Effector memory CD4-positive, alpha-beta T cell (primary cell): ENCODE measurements around the gene IL3.

Experiments used
- DNase-seq, 3 donors: peaks; one replicate each; pipeline ENCODE4 v3.0.0-alpha.2; 2020
- H3K27ac ChIP-seq: 2 replicates; pipeline ENCODE4 v1.7.0; 2013; ENCODE audit warnings: mild to moderate bottlenecking, low read length, moderate library complexity; ENCODE audit not compliant: insufficient read depth, poor library complexity, severe bottlenecking
- H3K27me3 ChIP-seq: replicated peaks from 2 replicates; pipeline ENCODE4 v1.7.0; 2013; ENCODE audit warnings: mild to moderate bottlenecking, low read length; ENCODE audit not compliant: insufficient read depth, control insufficient read depth, poor library complexity, severe bottlenecking
- H3K36me3 ChIP-seq: 2 replicates; pipeline ENCODE4 v1.7.0; 2013; ENCODE audit warnings: mild to moderate bottlenecking, low read length, moderate library complexity; ENCODE audit not compliant: control insufficient read depth, insufficient read depth
- H3K4me1 ChIP-seq: 2 replicates; pipeline ENCODE4 v1.7.0; 2013; ENCODE audit warnings: low read length, mild to moderate bottlenecking; ENCODE audit not compliant: control insufficient read depth, insufficient read depth, poor library complexity, severe bottlenecking
- H3K4me3 ChIP-seq: 2 replicates; pipeline ENCODE4 v1.7.0; 2013; ENCODE audit warnings: low read length, low read depth, mild to moderate bottlenecking; ENCODE audit not compliant: insufficient read depth, poor library complexity, severe bottlenecking
- H3K9me3 ChIP-seq: 2 replicates; pipeline ENCODE4 v1.7.0; 2013; ENCODE audit warnings: mild to moderate bottlenecking, low read length, moderate library complexity; ENCODE audit not compliant: control insufficient read depth

Gene IL3

GRCh38 chr5:132079081-132079480, 18.6 kb downstream of the IL3 start:
- no peaks in the 10 kb centered on the region for H3K36me3 ChIP-seq
- DNase-seq, result no peak
- peaks cover 28% of the 10 kb centered on the region for H3K4me1 ChIP-seq
- no peaks in the 10 kb centered on the region for H3K27me3 ChIP-seq
- H3K9me3 ChIP-seq, result no peaks in the 10 kb centered on the region
- H3K4me3 ChIP-seq, result no peak overlapping the region
- H3K27ac ChIP-seq, result no peak overlapping the region

- H3K27ac ChIP-seq, result no peak overlapping the region
- H3K27me3 ChIP-seq, result no peaks in the 10 kb centered on the region
- peaks cover 28% of the 10 kb centered on the region for H3K4me1 ChIP-seq
- no peaks in the 10 kb centered on the region for H3K36me3 ChIP-seq
- H3K4me3 ChIP-seq, result no peak overlapping the region
- no peak for DNase-seq
- H3K9me3 ChIP-seq, result no peaks in the 10 kb centered on the region
Measured at GRCh38 chr5:132079619-132080018, 19.2 kb downstream of the IL3 start.

- H3K36me3 ChIP-seq, result no peaks in the 10 kb centered on the region
- no peaks in the 10 kb centered on the region for H3K27me3 ChIP-seq
- no peak for DNase-seq
- H3K4me1 ChIP-seq, result peaks cover 25% of the 10 kb centered on the region
- no peaks in the 10 kb centered on the region for H3K9me3 ChIP-seq
- H3K4me3 ChIP-seq, result no peak overlapping the region
- H3K27ac ChIP-seq, result no peak overlapping the region
Measured at GRCh38 chr5:132080595-132080994, 20.1 kb downstream of the IL3 start.

- Histone ChIP-seq H3K9me3 (no peaks in the 10 kb centered on the region), H3K4me1 (peaks cover 21% of the 10 kb centered on the region), H3K27ac (no peak overlapping the region), H3K36me3 (no peaks in the 10 kb centered on the region), H3K27me3 (no peaks in the 10 kb centered on the region), H3K4me3 (no peak overlapping the region)
- no peak for DNase-seq
Measured at GRCh38 chr5:132081458-132081857, 21.0 kb downstream of the IL3 start.

GRCh38 chr5:132082329-132083023, 22.0 kb downstream of the IL3 start:
- no peaks in the 10 kb centered on the region for H3K36me3 ChIP-seq
- no peak overlapping the region for H3K4me3 ChIP-seq
- no peaks in the 10 kb centered on the region for H3K27me3 ChIP-seq
- no peaks in the 10 kb centered on the region for H3K9me3 ChIP-seq
- H3K4me1 ChIP-seq, result peaks cover 16% of the 10 kb centered on the region
- no peak for DNase-seq
- no peak overlapping the region for H3K27ac ChIP-seq

GRCh38 chr5:132083071-132083678, 22.7 kb downstream of the IL3 start:
- Histone ChIP-seq H3K36me3 (no peaks in the 10 kb centered on the region), H3K4me3 (no peak overlapping the region), H3K9me3 (no peaks in the 10 kb centered on the region), H3K27me3 (no peaks in the 10 kb centered on the region), H3K27ac (no peak overlapping the region), H3K4me1 (peaks cover 16% of the 10 kb centered on the region)
- no peak for DNase-seq

- no peaks in the 10 kb centered on the region for H3K36me3 ChIP-seq
- no peak for DNase-seq
- no peaks in the 10 kb centered on the region for H3K27me3 ChIP-seq
- no peaks in the 10 kb centered on the region for H3K9me3 ChIP-seq
- H3K27ac ChIP-seq, result no peak overlapping the region
- no peak overlapping the region for H3K4me3 ChIP-seq
- H3K4me1 ChIP-seq, result peaks cover 16% of the 10 kb centered on the region
Measured at GRCh38 chr5:132085686-132086085, 25.2 kb downstream of the IL3 start.

- Histone ChIP-seq H3K4me3 (no peak overlapping the region), H3K27ac (no peak overlapping the region), H3K9me3 (no peaks in the 10 kb centered on the region), H3K36me3 (no peaks in the 10 kb centered on the region), H3K4me1 (peaks cover 16% of the 10 kb centered on the region), H3K27me3 (no peaks in the 10 kb centered on the region)
- DNase-seq, result no peak
Measured at GRCh38 chr5:132086277-132086794, 25.9 kb downstream of the IL3 start.

- Histone ChIP-seq H3K27ac (no peak overlapping the region), H3K27me3 (no peaks in the 10 kb centered on the region), H3K9me3 (no peaks in the 10 kb centered on the region), H3K4me3 (no peak overlapping the region), H3K36me3 (no peaks in the 10 kb centered on the region), H3K4me1 (peaks cover 16% of the 10 kb centered on the region)
- DNase-seq, result no peak
Measured at GRCh38 chr5:132087176-132087575, 26.7 kb downstream of the IL3 start.

- no peak for DNase-seq
Measured at GRCh38 chr5:132087661-132088060, 27.2 kb downstream of the IL3 start.

More at GRCh38 chr5:132087661-132088060, 27.2 kb downstream of the IL3 start:
- Histone ChIP-seq H3K4me3 (no peak overlapping the region), H3K9me3 (no peaks in the 10 kb centered on the region), H3K4me1 (peaks cover 12% of the 10 kb centered on the region), H3K27ac (no peak overlapping the region), H3K36me3 (no peaks in the 10 kb centered on the region), H3K27me3 (no peaks in the 10 kb centered on the region)
